GM19239 (cell line): ENCODE results near the gene SNTG2.

Source experiments
- DNase-seq: peaks from one replicate; pipeline ENCODE4 v3.0.0; 2011; ENCODE audit warnings: low spot score; ENCODE audit not compliant: insufficient read length
- FAIRE-seq: peaks from 2 replicates; lab custom pipeline; 2011; peaks lifted over from hg19 to GRCh38; lab: Jason Lieb, UNC

The SNTG2 gene

DNA sequence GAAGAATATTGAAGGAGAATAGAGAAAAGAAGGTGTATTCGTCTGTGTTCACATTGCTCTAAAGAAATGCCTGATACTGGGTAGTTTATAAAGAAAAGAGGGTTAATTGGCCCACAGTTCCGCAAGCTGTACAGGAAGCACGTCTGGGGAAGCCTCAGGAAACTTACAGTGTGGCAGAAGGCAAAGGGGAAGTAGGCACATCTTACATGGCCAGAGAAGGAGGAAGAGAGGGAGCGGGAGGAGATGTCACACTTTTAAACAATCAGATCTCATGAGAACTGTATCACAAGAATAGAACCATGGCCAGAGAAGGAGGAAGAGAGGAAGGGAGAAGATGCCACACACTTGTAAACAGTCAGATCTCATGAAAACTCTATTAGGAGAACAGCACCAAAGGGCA lies 303.0 kb downstream of the SNTG2 start:
- FAIRE-seq (no peak), DNase-seq (no peak)

DNA sequence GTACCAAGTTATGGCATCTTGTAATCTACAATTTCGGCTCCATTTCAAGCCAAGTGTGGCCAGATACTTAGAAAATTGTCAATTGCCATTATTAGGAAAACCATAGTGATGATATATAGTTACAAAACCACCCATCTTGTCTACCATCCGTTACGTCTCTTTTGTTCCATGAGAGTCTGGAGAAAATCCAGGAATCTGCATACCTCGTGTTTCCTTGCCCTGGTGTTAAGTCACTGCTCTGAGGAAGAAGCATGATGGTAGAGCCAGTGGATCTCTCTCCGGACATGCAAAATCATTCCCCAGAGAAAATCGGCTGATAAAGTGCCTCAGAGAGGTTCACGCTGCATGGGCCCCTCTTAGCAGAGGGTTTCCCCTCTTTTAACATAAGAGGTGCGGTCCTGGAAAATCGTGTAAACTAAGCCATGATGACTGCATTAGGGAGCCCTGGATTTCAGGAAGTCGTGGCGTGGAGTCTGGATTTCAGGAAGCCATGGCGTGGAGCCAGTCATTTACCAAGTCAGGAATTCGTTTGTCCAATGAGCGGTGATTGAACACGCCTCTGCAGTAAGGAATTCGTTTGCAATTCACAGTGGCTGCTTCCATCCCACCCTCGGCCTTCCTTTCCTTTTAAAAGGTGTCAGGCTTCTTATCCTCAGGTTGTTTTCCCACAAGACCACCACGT lies 304.2 kb downstream of the SNTG2 start:
- FAIRE-seq (no peak), DNase-seq (no peak)

DNA sequence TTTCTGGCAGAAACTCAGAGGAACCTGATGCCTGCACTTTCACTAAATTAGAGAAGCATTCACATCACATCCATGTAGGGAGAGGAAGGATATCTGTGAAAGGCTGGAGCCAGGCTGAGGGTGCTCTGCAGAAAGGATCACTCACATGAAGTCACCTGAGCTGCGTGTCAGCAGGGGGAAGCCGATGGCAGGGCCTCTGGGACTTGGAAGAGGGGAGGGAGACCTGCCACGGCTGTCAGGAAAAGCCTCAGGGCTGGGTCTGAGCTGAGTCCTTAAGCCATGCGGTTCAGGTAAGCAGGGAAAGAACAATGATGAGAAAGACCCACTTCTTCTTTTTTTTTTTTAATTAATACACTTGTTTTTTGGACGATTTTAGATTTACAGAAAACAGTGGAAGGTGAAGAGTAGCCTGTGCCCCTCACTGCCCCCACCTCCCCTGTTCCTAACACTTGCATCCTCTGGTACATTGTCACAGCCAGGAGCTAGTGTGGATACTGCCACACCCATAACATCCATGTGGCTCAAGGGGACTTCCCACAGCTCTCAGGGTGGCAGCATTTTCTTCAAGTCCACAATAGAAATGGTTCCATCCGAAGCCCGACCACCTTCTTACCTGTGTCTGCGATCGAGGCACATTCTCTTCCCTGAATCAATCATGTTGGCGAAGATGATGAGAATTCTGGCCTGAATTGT lies 306.1 kb downstream of the SNTG2 start:
- DNase-seq = no peak
- no peak for FAIRE-seq

DNA sequence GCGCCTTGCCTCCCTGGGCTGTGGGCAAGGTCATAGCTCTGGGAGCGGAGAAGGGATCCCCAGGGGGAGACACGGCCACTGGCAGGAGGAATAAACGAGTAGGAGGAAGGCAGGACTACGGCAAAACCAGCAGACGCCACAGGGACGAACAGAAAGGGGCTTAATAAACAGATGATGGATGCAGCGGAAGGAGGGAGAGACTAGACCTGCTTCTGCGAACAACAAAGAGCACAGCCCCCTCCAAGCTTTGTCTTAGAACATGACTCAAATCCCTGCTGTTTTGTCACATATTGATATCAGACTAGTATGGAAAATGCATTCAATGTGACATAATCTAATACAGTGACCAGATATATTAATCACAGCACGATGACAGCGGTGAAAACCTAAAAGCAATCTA lies 306.7 kb downstream of the SNTG2 start:
- DNase-seq (no peak), FAIRE-seq (no peak)

DNA sequence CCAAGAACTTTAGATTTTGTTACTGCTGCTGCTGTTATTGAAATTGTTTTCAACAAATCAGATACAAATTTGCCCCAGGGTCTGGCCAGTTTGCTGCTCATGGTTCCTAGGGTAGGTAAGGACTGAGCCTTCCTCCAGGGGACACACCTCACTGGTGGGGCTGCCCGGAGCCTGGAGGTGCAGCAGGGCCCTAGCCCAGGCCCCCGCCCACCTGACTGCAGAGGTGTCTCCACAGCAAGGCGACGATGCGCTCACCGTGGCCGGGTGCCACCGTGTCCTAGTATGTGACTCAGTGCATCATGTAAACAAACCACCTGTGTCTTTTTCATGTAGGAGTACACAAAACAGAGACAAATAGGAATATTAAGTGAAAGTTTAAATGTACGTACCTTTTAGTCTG lies 309.1 kb downstream of the SNTG2 start:
- no peak for FAIRE-seq
- no peak for DNase-seq

DNA sequence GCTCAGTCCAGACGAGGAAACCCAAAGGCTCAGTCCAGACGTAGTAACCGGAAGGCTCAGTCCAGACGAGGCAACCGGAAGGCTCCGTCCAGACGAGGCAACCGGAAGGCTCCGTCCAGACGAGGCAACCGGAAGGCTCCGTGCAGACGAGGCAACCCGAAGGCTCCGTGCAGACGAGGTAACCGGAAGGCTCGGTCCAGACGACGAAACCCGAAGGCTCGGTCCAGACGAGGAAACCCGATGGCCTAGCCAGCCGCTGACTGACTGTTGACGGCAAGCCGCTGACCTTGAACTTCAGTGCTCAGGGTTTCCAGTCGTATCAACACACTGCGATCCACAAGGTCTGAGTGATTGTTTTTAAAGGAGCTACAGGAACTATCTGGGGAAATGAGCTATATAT lies 312.0 kb downstream of the SNTG2 start:
- no peak for FAIRE-seq

DNA sequence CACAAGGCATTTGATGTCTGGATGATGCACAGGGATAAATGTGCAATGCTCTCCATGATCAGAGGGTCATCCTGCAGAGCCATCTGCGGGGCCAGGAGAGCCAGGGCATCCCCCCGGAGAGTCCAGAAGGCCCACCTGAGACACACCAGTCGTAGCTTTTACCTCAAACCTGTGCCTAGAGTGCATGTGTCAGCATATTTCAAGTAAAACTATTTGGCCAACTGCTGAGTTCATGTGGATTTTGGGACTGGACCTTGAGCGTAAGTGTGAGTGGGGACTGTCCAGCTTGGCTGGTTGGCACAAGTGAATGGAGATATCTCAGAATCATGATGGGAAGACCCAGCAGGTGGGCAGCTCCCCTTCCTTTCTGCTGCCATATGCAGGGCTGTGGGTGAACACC lies 314.8 kb downstream of the SNTG2 start:
- DNase-seq = no peak
- FAIRE-seq = no peak

More for the DNA sequence above, 312.0 kb downstream of the SNTG2 start:
- no peak for DNase-seq

DNA sequence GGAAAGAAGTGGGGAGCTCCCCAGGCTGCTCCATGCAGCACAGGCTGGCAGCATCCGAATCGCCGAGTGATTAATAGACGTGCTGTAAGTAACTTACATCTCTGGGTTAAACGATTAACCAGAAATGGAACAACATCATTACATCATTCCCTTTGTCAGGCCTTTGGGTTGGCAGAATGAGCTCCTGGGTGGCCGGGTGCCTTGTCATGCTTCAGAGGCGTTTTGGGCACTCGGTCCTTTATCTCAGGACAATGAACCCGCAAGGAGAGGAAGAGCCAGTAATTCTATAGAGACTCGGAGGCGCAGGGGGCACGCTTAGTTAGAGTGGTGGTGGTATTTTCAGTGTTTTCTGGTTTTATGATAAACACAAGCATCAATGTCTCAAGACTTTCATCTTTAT lies 315.7 kb downstream of the SNTG2 start:
- no peak for DNase-seq
- no peak for FAIRE-seq

DNA sequence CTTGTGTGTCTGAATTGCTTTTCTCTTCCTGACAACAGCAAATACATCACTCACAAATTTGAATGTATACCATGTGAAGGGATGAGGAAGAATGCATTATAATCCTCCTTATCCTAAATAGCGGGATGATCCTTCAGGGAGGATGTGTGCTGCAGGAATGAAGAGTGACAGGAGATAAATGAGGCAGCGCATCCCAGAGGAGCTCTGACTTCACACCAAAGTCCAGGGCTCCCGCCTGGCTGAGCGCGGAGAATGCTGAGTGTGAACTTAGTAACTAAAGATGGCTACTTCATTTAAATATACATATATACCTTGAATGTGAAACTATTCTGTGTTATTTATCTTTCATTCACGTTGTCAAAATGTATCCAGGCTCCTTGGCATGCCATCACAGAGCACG lies 317.4 kb downstream of the SNTG2 start:
- FAIRE-seq (no peak), DNase-seq (no peak)

DNA sequence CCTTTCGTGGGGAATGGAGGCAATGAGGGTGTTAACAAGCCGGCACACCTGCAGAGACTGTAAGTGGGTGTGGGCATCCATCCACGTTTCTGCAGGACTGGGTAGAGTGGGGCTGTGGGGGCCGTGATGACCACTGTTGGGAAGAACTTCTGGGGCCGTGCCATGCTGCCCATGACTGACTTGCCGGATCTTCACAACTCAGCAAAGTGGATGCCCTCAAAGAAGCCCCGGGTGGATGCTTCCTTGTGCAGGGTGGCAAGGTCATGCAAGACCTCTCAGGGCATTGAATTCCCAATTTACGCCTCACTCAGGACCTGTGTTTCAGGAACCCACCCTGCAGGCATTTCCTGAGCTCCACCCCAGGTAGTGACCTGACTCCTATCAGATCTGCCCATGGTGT lies 319.2 kb downstream of the SNTG2 start:
- DNase-seq (no peak), FAIRE-seq (no peak)

DNA sequence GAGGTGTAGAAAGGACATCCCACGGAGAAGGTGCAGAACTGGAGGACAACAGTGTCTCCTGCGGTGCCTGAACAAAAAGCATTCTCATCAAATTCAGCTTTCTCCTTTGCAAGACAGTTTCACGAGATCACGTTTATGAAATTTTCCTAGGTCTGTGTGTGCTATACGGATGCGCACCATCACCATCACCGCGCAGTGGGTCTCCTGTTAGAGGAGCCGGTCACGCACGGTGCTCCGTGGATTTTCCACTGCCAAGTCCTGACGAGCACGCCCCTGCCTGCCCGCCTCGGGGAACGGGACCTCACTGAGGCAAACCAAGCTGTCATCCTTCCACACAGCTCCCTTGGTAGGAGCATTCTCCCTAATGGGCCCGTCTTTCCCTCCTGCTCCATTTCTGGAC lies 322.2 kb downstream of the SNTG2 start:
- DNase-seq (no peak), FAIRE-seq (no peak)

DNA sequence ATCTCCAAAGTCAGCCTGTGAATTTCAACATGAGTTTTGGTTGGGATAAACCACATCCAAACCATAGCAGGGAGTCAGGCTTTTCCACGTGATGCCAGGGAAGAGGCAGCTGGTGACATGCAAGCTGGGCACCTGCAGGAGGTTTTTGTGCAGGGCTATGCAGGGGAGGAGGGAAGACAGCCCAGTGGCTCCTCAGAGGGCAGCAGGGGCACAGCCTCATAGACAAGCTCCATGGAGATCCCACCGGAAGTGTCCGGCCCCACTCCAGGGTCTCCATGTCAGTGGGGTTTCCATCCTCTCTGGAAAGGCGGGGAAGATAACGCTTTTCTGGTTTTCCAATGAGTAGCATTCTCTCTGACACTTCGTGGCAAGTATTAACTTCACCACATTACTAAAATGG lies 327.0 kb downstream of the SNTG2 start:
- DNase-seq = no peak
- no peak for FAIRE-seq

DNA sequence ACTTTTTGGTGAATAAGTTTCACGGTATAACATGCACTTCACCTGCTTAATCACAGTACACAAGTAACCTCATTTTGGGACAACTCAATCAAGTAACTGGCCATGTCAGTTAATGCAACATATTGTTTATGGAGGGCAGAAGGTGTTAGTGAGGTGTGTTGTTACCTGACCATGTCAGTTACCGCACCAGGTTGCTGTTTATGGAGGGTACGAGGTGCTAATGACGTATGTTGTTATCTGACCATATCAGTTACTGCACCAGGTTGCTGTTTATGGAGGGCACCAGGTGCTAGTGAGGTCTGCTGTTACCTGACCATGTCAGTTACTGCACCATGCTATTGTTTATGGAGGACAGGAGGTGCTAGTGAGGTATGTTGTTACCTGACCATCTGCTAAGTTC lies 327.5 kb downstream of the SNTG2 start:
- no peak for DNase-seq
- FAIRE-seq = no peak

DNA sequence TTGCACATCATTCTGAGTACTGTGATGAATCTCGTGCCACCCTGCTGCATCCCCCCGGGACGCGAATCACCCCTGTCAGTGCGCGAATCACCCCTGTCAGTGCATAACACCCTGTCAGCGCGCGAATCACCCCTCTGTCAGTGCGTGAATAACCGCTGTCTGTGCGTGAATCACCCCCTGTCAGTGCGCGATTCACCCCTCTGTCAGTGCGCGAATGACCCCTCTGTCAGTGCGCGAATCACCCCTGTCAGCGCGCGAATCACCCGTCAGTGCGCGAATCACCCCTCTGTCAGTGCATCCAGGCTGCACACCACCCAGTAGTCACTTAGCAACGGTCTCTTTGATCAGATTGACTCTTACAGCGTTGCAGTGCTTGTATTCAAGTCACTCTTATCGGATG lies 328.2 kb downstream of the SNTG2 start:
- DNase-seq (no peak), FAIRE-seq (no peak)

DNA sequence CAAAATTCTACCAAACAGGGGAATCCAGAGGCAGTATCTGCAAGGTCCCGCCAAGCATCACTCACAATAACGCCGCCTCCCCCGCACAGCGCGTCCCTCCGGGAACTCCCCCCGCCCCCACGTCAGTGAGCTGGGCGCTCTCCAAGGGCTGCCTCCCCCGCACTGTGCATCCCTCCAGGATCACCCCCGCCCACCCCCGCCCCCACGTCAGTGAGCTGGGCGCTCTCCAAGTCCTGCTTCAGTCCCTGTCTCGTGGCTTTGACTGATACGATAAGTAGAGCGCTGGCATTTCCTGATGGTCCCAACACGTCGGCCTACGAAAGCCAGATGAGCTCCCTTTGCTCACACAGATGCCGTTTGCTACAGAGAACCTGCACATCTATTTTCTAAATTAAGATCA lies 331.9 kb downstream of the SNTG2 start:
- DNase-seq = no peak
- FAIRE-seq = no peak

DNA sequence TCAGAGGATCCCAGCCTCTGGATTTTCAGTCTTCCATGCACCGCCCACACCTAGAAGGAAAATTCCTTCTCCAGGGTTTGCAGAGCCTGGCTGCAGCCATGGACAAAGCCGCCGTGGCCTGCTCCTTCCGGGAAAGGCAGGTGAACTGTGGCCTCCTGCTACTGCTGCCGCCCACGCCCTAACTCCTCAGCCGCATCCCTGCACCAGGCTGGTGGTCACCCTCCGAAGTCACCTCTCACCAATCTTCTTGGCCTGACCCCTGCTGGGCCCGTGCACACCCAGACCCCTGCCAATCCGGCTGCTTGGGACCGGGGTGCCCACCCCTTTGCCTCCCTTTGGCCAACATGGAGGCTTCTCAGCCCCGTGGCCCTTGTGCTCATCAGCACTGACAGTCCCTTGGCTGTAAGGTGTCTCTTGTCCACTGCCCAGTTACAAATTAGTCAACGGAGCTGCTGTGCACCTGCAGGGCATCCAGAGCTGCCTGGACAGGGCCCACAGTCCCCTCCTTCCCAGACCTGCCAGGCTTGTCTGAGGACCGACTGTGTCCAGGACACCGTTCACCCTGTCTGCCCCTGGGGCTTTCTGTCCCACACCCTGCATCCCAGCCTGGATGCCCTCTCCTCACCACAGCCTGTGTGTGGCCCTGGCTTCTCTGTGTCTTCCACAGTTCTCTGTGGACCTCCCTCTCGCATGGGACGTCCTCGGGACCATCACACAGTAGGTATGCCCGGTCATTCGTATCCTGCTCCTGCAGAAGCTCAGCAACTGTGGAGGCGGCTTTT lies 332.6 kb downstream of the SNTG2 start:
- DNase-seq (no peak), FAIRE-seq (no peak)

DNA sequence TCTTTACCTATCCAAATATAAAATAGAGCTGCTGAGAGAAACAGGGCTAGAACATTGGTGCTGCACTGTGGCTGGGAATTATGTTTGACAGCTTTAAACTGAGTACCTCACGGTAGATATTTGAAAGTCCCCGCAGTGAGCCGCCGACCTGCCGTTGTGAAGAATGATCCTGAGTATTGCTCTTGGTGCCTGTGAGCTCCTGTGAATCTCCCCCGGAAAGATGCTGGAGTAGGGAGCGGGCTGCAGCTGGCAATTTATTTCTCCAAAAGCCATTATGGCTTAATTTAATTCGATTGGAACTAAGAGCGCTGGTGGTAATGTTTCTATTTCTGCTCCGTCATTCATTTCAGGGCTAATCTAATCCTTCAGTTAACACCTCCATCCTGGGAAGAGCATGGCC lies 333.2 kb downstream of the SNTG2 start:
- no peak for DNase-seq
- FAIRE-seq = no peak

DNA sequence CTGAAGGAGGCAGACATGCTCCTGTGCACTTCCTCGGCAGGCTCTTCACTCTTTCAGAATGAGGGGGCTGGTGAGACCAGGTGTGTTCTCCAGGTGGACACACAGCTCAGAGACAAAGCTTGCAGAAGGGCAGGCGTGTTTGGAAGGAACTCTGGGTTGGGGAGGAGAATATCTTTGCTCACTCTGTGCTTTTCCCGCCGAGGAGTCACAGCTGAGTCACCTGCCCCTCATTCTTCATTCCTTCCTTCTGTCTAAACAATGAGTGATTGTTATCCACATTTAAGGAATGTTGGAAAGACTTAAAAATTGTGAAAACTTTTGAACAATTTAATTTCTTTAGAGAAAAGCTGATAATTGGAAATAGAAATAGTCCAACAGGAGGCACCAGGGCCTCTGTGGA lies 336.3 kb downstream of the SNTG2 start:
- FAIRE-seq (no peak), DNase-seq (no peak)

DNA sequence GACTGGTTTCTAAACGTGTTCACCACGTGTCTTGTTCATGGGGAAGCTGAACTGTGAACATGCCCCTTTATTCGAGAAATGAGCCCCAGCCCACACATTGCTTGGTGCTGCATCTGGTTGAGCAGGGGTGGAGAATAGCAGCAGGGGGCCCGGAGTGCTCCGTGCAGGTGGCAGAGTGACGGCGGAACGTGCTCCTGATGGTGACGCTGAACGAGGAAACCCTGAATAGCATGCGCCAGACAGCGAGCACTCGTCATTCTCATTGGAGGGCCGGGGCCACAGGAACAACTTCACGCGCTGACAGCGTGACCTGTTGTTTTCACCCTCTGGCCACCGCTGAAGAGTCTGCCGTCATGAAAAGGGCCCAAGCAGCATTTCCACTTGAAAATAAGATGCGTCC lies 336.8 kb downstream of the SNTG2 start:
- no peak for FAIRE-seq
- no peak for DNase-seq

DNA sequence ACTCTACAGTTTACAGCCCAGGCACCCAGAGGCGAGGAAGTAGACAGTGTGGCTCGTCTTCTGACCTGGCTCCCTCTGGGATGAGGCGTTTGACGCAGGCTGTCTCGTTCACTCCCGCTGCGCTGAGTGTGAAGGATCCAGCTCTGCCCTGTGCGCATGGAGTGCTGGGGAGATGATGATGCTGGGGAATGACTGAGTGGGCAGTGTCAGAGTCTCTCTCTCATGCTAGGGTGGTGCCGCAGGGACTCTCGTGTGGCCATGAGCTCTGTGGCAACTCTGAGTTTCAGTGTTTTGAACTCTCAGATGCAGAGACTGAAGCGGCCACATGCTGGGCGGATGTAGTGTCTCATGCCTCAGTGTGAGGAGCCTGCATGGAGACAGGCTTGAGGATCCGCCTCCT lies 344.3 kb downstream of the SNTG2 start:
- no peak for FAIRE-seq
- DNase-seq = no peak

DNA sequence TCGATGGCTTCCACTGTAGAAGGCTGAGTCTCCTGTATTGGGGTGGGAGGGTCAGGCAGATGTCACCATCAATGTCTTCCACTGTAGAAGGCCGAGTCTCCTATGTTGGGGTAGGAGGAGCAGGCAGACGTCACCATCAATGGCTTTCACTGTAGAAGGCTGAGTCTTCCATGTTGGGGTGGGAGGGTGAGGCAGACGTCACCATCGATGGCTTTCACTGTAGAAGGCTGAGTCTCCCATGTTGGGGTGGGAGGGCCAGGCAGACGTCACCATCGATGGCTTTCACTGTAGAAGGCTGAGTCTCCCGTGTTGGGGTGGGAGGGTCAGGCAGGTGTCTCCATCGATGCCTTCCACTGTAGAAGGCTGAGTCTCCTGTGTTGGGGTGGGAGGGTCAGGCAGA lies 345.1 kb downstream of the SNTG2 start:
- DNase-seq (no peak), FAIRE-seq (no peak)
